CD8-positive, alpha-beta memory T cell (primary cell): ENCODE measurements around the gene RAD23B. TPM values are rescaled to one million over a fixed set of nuclear protein-coding genes. Genes with fewer than 3 reads are reported as not detected.

Source experiments
- CTCF ChIA-PET: fragments of 350-600 bp; sonication (Branson Sonifier 250); formaldehyde crosslinking; loops from one replicate; lab custom pipeline; 2021; ENCODE audit warnings: antibody characterized with exemption; lab: Charles Lee
- POLR2A ChIA-PET: fragments of 350-600 bp; sonication (Branson Sonifier 250); formaldehyde crosslinking; loops from one replicate; lab custom pipeline; 2021; ENCODE audit warnings: antibody characterized with exemption; lab: Charles Lee
- DNase-seq, 5 donors: peaks; one replicate each; pipeline versions ENCODE4 v3.0.0 to v3.0.0-alpha.2; 2020 to 2022; ENCODE audit warnings: mixed read lengths in 1 of 5
- H3K27ac ChIP-seq: one replicate; pipeline ENCODE4 v1.7.0; 2013; ENCODE audit warnings: low read depth, mild to moderate bottlenecking, low read length, moderate library complexity
- H3K27me3 ChIP-seq: 2 replicates; pipeline ENCODE4 v1.7.0; 2013; ENCODE audit warnings: low read length, mild to moderate bottlenecking; ENCODE audit not compliant: insufficient read depth, poor library complexity, severe bottlenecking
- H3K36me3 ChIP-seq: 2 replicates; pipeline ENCODE4 v1.7.0; 2013; ENCODE audit warnings: mild to moderate bottlenecking, low read length, moderate library complexity; ENCODE audit not compliant: insufficient read depth
- H3K4me1 ChIP-seq: 2 replicates; pipeline ENCODE4 v1.7.0; 2013; ENCODE audit warnings: mild to moderate bottlenecking, low read length, moderate library complexity; ENCODE audit not compliant: insufficient read depth
- H3K4me3 ChIP-seq: 2 replicates; pipeline ENCODE4 v1.7.0; 2013; ENCODE audit warnings: mild to moderate bottlenecking, low read length
- H3K9me3 ChIP-seq: 2 replicates; pipeline ENCODE4 v1.7.0; 2013; ENCODE audit warnings: mild to moderate bottlenecking, low read length
- H3K27ac Mint-ChIP-seq, 8 donors: one replicate each; pipeline ENCODE4 v1.8.0; 2020 to 2021; ENCODE audit warnings: mixed read lengths in 8 of 8, mild to moderate bottlenecking in 6 of 8, inconsistent platforms in 3 of 8, moderate library complexity in 3 of 8
- H3K27me3 Mint-ChIP-seq, 2 donors: one replicate each; pipeline ENCODE4 v1.8.0; 2020 to 2021; ENCODE audit warnings: mixed read lengths in 2 of 2, mild to moderate bottlenecking in 1 of 2, moderate library complexity in 1 of 2
- H3K36me3 Mint-ChIP-seq, 3 donors: one replicate each; pipeline ENCODE4 v1.8.0; 2020 to 2021; ENCODE audit warnings: mixed read lengths in 3 of 3, inconsistent platforms in 1 of 3, mild to moderate bottlenecking in 1 of 3
- H3K4me1 Mint-ChIP-seq, 3 donors: one replicate each; pipeline ENCODE4 v1.8.0; 2020 to 2021; ENCODE audit warnings: mixed read lengths in 3 of 3, inconsistent platforms in 1 of 3, mild to moderate bottlenecking in 1 of 3
- H3K4me3 Mint-ChIP-seq, 7 donors: one replicate each; pipeline ENCODE4 v1.8.0; 2020 to 2021; ENCODE audit warnings: mixed read lengths in 7 of 7, mild to moderate bottlenecking in 6 of 7, moderate library complexity in 4 of 7, inconsistent platforms in 2 of 7
- H3K9me3 Mint-ChIP-seq, 5 donors: one replicate each; pipeline ENCODE4 v1.8.0; 2020 to 2022; ENCODE audit warnings: mixed read lengths in 5 of 5, mild to moderate bottlenecking in 3 of 5, moderate library complexity in 2 of 5, inconsistent platforms in 1 of 5
- polyA plus RNA-seq: library from polyadenylated mRNA; unstranded; fragments of 300-500 nt; fragmentation: Illumina TruSeq; gene quantifications from one replicate; pipeline ENCODE4 v1.2.3, GENCODE V29; 2021
- total RNA-seq, 2 experiments: library from RNA; stranded (reverse); gene quantifications; one replicate each; pipeline ENCODE4 v1.2.3, GENCODE V29; 2021

Gene RAD23B
- total and polyA plus RNA-seq, 3 experiments from 2014 or later = 12.1 to 150 (median 146) TPM

- Histone ChIP-seq H3K36me3 (no peaks in the 10 kb centered on the region), H3K27me3 (no peaks in the 10 kb centered on the region), H3K4me3 (no peak overlapping the region), H3K27ac (no peak overlapping the region), H3K9me3 (no peaks in the 10 kb centered on the region), H3K4me1 (no peaks in the 10 kb centered on the region)
- Mint-ChIP-seq H3K27me3 (peaks cover 3 to 8% of the 10 kb centered on the region in 2 donors), H3K4me3 (no peak overlapping the region), H3K27ac (no peak overlapping the region), H3K36me3 (no peaks in the 10 kb centered on the region), H3K9me3 (no peaks in the 10 kb centered on the region), H3K4me1 (no peaks in the 10 kb centered on the region)
- ChIA-PET CTCF (no interaction called here), POLR2A (no interaction called here)
- no peak for DNase-seq
Measured at GRCh38 chr9:107375651-107376369, 92.7 kb downstream of the RAD23B start.

GRCh38 chr9:107378006-107378405 is 94.9 kb downstream of the RAD23B start:
- H3K4me1 ChIP-seq = no peaks in the 10 kb centered on the region
- Mint-ChIP-seq H3K27me3 (peaks cover 3 to 11% of the 10 kb centered on the region in 2 donors), H3K36me3 (no peaks in the 10 kb centered on the region), H3K27ac (no peak overlapping the region), H3K9me3 (no peaks in the 10 kb centered on the region), H3K4me1 (no peaks in the 10 kb centered on the region), H3K4me3 (no peak overlapping the region)
- no peak overlapping the region for H3K27ac ChIP-seq
- ChIA-PET CTCF (no interaction called here), POLR2A (no interaction called here)
- no peaks in the 10 kb centered on the region for H3K27me3 ChIP-seq
- H3K9me3 ChIP-seq = no peaks in the 10 kb centered on the region
- no peak for DNase-seq
- H3K4me3 ChIP-seq = no peak overlapping the region
- H3K36me3 ChIP-seq = no peaks in the 10 kb centered on the region

Other genes with a start within 250 kb of the RAD23B start
- gene KLF4, start 206.5 kb downstream of the RAD23B start, total RNA-seq = under 1 TPM; 0.31 to 0.37 TPM
- gene KLF4, start 206.5 kb downstream of the RAD23B start, polyA plus RNA-seq = not detected